GM18909 (cell line): ENCODE measurements around the gene HIGD1C.

Experiments used
- ATAC-seq: cut with Tn5 transposase; IDR thresholded peaks from one replicate; pipeline ENCODE4 v1.9.1; 2021; ENCODE audit warnings: mild to moderate bottlenecking; ENCODE audit not compliant: unreplicated experiment, poor library complexity

Gene HIGD1C

DNA sequence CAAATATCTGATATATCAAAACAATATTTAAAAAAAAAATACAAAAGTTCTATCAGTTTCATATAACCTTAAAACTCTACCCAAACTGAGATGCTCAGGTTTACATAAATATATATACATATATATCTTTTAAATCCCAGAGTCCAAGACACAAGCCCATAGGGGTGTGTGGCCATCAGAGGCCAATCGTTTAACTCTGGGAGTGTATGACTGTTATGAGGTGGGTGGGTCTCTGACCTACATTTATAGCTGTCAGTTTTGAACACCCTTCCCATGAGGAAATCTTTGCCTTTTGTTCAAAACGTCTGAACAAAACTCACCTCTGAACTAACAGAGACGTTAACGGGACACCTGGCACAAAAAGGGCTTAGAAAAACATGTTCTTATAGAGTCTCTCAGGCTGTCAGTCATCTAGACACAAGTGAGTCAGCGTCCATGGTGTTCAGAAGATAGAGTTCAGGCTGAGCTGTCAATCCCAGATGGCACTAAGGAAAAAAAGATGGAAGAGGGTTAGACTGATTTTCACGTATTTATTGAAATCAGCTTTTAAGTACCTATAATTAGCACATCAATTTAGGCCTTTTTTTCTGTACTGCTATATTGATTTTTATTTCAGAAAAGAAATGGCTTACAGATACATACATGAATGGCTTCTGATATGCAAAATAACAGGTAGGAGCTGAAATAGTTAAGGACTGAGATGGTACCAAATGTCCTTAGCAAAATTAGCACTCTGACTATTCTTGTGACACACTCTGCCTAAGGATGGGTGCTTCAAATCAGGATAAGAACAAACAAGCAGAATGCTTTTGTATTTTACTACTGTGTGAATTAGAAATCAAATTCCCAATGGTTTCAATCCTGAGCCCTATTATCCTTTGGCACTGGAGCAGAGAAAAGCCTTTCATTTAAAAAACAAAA lies 29.2 kb downstream of the HIGD1C start:
- ATAC-seq: no peak

DNA sequence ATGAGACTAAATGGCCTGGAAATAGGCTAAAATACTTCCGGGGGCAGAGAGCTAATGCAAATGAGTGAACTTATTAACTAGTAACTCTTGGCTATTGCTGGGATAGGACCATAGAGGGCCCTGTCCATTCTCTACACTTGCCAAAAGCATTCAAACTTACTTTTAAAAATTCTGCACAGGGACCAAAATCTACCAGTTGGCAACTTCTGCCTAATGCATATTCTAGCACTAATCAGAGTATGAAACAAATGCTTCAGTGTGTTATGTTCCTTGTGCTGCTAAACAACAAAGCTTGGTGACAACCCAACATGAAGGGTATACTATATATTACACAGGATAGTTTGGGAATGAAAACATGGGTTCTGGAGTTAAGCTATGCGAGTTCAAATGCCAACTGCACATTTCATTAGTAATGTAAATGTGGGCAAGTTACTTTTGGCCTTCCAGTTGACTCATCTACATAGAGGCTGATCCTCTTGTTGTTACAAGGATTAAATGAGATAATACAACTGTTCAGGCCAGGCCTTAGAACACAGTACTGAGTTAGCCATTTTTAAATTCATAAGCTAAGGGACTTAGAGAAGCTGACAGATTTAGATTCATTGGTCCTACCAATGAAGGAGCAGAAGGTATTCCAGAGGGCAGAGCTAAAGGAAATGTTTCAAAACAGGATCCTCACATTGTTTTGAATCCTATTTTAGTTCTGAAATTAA lies 32.4 kb downstream of the HIGD1C start:
- no peak for ATAC-seq

DNA sequence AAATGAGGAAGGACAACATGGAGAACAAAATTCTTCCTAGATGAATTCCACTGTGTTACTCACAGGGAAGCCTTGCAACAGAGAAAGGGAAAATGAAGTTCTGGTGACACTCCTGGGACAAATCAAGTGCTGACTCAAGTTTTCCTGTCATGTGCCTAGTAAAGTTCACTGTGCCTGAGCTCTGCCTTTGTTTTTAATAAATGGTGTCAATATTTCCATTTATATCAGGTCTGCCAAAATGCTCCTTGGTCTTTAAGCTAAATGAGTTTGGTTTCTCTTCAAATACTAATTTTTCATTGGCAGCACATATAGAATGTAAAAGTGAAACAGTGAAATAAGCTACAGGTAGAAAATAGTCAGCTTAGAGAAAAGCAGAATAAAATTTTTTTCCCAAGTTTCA lies 33.0 kb downstream of the HIGD1C start:
- ATAC-seq: no peak

DNA sequence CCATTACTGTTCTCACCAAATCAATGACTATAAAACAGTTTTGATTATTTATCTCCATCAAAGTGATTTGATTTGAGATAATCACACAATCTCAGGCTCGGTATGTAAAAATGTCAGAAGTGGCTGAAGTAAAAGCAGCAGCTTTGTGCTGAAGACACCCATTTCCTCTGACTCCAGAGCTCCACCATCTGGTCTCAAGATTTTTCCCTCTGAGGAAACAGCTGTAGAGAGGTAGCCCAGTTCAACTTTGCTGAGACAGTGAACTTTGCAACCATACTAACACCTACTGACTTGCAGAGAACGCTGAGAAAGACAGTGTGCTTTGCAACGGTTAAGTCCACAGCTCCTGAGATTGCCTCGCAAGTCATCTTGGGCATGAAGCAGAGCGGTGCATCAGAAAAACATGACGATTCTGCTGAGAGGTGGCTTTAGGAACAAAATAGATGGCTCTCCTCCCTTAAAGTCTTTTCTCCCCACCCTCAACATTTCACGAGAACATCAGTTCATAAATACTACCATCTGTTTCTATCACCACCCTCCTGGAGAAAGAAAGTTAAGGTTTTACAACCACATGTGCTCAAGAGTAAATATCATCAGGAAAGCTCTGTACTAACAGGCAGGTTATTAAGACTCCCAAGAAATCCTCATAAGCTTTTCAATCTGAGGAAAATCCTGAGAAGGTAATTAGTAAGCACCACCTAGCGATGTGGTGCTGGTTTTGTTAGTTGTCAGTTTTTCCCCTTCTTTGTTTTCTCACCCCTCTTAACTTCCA lies 34.8 kb downstream of the HIGD1C start:
- ATAC-seq: no peak

DNA sequence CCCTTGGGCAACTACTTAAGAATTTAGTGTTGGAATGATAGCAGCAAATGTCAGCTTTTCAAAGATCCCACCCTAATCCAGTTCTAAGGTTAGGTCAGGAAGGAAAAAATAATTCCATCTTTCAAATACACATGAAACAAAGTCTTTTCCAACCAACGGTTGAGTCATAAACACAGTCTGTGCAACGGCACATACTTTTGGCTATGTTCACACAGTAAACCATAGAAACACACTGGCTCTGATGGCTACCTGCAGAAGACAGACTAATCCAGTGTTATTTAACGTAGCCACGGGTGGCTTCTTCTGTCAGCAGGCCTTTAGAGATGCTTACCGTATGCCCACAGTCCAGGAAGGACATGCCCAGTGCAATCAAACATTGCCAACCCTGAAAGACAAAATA lies 35.7 kb downstream of the HIGD1C start:
- ATAC-seq: no peak

DNA sequence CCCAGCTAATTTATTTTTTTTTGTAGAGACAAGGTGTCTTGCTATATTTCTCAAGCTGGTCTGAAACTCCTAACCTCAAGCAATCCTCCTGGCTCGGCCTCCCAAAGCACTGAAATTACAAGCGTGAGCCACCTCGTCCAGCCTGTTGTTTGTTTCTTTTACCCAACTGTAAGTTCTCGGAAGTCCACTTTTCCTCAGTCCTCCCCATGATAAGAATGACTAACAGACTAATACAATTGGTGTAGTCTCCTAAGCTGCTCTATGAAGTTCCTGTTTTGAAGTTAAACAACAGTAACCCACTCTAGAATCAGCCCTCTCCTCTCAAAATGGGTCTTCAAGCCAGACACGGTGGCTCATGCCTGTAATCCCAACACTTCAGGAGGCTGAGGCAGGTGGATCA lies 36.5 kb downstream of the HIGD1C start:
- ATAC-seq: no peak

DNA sequence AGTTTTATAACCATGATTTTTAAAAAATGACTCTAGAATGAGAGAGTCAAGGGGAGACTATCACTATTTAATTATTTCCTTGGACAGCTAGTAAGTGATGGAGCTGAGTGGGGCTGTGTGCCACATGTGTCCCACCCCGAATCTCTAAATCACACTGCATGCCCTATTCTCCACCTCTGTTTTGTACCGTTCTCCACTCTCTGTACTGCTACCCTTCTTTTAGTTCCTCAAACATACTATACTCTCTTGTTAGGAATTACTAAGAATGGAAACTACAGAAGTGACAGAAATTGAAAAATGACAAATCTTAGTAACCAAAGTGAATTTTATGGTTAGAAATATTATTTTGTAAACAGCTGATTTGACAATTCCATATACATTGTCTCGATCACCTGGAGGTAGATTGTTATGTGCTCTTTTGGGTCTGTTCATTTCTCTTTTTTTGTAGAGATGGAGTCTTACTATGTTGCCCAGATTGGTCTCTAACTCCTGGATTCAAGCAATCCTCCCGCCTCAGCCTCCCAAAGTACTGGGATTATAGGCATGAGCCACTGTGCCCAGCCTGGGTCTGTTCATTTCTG lies 37.9 kb downstream of the HIGD1C start:
- no peak for ATAC-seq

DNA sequence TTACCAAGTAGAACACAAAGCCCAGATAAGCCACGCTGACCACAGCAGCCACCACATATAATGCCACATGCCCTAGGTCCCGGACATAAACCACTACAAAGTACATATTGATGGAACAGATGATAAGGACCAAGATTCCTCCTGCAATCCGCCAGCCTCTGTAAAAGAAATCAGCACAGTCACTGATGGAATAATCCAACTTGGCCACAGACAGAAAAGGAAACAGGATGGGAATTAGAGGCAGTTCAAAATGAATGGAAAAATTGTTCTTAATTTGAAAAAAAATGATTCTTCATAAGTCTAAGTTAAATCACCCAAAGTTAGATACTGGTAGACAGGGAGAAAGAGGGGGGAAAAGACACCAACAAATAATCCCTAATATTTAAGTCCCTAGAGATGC lies 38.4 kb downstream of the HIGD1C start:
- no peak for ATAC-seq

DNA sequence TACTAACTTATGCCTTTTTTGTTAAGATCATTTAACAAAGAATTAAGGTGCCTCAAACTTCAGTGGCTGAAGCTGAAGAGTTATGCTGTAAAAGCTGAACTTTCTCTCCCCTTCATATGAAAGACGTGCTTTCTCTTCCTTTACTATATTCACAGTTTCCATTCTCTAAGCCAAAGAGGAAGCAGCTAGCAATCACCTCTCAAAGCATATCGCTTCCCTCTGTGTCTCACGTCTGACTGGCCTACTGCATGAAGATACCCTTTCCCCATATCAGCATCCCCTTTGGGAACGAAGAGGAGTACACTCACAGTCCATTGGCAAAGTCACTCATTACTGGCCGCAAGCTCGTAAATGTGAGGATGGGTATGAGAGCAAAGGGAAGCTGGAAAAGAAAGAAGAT lies 38.9 kb downstream of the HIGD1C start:
- ATAC-seq: no peak

DNA sequence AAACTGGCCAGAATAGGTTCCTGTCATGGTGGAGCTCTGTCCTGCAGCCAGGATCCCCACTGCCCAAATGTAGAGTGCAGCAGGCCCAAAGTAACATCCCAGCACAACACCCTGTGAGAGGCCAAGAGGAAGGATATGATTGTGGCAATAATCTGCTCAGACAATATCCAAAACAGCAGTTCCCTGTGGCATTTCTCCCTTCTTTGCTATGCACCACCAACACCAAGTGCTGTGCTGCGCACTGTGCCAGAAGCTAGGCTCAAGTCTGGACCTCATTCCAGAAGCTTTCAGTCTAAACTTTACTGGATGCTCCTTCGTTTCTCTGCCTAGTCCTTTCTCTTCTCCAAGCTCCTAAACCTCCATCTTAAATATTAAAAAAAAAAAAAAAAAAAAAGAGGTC lies 40.5 kb downstream of the HIGD1C start:
- no peak for ATAC-seq

DNA sequence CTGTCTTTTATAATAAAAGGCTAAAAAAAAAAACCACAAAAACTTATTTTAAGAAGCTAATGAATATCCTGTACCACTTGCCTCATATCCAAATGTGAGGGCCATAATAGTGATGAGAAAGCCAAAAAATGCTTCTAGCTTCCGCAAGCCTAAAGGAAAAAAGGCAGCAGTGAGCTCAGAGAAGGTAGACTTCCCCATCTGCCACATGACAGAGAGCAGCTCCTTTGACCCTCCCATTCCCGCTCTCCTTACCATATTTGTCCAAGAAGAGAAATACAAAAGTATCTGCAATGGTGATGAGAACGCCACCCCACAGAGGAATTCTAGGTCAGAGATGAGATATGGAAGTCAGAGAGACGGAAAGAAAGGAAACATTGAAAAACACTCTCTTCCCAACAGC lies 46.7 kb downstream of the HIGD1C start:
- no peak for ATAC-seq

DNA sequence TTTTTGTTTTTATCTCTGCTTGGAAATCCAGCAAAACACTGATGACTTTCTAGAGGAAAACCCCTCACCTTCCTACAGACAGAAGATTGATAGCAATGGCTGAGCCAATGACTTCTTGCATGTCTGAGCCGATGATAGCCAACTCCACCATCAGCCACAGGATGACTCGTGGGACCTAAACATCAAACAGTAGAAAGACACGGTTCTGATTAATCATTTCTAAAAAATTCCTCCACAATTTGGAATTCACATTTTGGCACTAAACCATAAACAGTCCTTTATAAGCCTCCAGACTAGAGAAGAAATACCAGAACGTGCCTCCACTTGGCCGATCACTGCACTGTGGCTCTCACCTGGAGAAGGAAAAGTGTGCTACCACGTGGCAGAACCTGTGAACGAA lies 47.9 kb downstream of the HIGD1C start:
- no peak for ATAC-seq

DNA sequence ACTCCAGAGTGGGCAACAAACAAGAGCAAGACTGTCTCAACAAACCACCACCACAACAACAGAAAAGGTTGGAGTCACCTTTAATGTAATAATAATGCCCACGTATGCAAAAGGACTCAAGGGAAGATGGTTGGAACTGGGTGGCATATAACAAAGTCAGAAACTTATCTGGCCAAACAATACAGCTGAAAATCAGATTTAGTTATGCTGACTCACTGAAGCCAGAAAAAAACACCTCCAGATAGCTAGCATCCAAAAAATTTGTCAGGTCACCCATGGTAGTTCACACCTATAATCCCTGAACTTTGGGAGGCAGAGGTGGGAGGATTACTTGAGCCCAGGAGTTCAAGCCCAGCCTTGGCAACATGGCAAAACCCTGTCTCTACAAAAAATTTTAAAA lies 49.5 kb downstream of the HIGD1C start:
- no peak for ATAC-seq

DNA sequence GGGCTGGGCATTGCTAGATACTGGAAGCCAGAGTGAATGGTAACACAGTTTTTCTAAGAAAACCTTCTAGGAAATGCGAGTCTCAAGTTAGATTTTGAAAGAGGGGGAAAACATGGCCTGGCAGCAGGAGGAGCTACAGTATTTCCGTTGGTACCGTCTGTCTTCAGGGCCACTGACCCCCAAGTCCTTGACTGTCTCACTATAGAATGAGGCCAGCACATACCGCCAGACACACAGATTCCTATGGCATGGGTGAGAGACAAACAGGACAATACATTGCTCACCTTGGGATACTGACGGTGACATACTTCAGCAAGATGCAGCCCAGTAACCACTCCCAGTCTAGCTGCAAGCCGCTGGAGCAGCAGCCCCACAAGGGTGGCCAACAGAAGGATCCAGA lies 52.2 kb downstream of the HIGD1C start:
- no peak for ATAC-seq

DNA sequence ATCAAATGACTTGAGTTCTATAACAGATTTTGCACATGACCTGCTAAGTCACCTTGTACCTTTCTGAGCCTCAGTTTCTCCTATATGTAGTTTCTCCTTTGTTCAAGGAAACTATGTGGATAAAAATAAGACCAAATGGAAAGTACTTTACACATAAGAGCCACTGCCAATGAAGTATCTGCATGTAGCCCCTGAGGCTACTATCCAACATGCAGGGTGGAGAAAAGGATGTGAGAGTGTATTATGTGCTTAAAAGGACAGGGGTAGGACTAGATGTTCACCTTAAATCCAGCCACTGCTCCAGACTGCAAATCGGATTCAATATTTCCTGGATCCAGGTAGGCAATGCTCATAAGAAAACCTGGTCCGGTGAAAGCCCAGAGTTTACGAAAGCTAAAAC lies 52.7 kb downstream of the HIGD1C start:
- no peak for ATAC-seq

DNA sequence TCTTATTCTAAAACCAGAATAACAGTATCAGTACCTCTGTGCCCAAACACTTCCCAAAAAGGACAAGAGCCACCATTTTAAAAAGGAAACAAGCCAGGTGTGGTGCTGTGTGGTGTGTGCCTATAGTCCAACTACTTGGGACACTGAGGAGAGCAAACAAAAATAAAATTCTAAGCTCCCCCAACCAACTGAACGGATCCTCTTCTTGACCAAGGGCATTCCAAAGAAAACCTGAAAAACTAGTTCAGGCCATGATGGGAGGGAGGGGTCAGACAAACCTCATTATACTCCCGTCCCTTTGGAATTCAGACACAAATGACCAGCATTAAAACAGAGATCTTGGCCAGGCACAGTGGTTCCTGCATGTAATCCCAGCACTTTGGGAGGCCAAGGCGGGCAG lies 53.3 kb downstream of the HIGD1C start:
- ATAC-seq: no peak

DNA sequence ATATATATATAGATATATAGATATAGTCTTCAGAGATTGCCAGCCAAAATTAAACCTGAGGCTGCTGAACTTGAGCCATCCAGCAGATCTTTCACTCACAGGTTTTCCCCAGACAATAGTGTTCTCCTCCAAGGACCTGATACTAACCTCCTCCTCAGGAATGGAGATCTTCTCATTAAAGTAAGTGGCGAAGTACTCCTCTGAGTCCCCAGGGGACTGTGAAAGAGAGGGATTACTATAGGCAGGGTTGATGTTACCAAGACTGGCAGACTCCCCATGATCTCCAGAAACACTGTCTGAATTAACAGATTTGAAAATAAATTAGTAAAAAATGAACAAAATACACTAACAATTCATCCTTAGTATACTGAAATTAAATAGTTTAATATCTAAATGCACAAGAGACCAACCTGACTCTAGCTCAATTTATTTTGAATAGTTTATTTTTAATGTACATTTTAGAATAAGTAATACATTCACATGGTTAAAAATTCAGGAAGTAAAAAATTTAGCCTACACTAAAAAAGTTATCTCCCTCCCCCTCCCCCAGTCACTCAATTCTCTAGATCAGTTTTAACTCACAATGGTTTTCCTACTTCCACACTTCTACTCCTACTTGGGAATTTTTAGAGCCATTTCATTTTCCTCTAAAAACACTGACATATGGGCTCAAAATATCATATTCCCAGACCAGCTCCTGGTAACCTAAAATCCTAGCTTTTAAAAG lies 56.1 kb downstream of the HIGD1C start:
- ATAC-seq: no peak

DNA sequence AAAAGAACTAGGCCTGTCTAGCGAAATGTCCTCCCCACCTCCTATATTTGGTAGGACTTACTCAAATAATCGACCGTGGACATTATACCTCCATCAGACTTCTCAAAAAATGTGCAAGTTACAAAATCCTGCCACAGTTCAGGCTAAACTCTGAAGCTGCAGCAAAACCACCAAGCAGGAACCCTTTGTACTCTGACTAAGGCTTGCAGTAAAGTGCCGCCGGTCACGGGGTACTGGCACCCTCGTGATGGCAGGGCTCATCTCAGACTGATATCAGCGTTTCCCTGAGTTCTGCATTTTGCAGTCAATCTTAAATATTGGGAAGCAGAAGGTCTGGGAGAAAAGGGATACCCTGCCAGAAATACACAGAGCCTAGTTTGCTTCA lies 56.7 kb downstream of the HIGD1C start:
- no peak for ATAC-seq

DNA sequence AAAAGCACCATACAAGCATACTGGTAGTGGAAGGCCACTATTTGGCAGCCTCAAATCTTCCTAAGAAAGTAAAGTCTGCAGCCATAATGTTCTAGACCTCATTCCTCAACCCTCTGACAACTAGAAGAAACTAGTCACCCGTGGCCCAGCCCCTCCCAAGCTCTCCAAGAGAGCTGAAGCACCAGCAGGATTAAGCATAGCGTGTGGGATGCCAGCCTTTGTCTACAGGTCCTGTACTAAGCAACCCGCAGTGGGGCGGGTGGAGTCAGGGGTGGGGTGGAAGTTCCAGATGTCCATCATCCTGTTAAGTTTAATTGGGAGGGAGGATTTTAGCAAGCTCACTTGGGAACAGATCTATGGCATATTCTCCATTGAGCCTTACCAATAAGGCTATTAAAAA lies 59.6 kb downstream of the HIGD1C start:
- ATAC-seq: no peak

DNA sequence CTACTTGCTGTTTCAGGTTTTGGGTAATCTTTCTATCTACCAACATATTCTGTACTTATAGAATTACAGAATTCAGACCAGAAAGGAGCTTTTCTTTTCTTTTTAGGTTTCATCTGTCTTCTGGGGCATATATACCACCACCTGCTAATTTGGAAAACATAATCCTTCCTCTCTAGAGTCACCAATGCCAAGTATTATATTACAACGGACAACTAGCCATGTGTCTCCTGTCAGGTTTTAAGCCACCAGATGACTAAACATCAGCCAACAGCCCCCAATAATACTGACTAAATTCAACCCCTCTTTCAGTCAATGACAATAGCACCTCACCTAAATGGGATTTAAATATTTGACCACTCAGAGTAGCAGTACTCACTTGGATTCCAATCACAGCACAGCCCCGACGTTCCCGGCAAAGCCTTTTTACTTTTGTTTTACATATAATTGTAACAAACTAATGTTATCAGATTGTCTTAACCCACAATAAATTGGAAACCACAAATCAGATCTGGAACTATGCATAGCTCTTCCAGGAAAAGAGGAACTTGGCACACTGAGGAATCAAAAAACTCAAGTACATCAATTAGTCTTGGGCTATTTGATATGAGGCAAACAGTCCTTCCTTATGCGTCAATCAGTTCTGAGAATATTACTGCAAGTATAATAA lies 60.4 kb downstream of the HIGD1C start:
- no peak for ATAC-seq
